Measurements from ENCODE around the gene NCOR1.

- no peak for TF ChIP-seq ATF3 (IDR thresholded peaks at IDR 0.05; ENCODE audit: insufficient read depth, low read depth, low read length)
- no peak for TF ChIP-seq ATF2 (IDR thresholded peaks at IDR 0.05; ENCODE audit: low read length)
- TF ChIP-seq RAD21 (IDR thresholded peaks at IDR 0.05 in 1 of 2, conservative IDR thresholded peaks at IDR 0.05 in 1 of 2; ENCODE audit: low read depth in 2 of 2, low read length in 2 of 2): no peak
- no peak for TF ChIP-seq SP1 (IDR thresholded peaks at IDR 0.05; ENCODE audit: low read depth, low read length)
- no peak for TF ChIP-seq CREB1 (IDR thresholded peaks at IDR 0.05)
- no peak for TF ChIP-seq PHF8 (conservative IDR thresholded peaks at IDR 0.05; ENCODE audit: low read depth, low read length)
- no peak for TF ChIP-seq JUN (IDR thresholded peaks at IDR 0.05; ENCODE audit: low read depth, low read length)
Observed at GRCh38 chr17:16050844-16051243, 164.5 kb downstream of the NCOR1 start.
